ENCODE data around the gene KIF12. TPM values are rescaled to one million over a fixed set of nuclear protein-coding genes. Genes with fewer than 3 reads are reported as not detected.

Gene KIF12
- total and polyA plus RNA-seq, 2 of the 8 experiments (the other 6 are each of a cell fraction or from before 2014, with no cell fraction given): 2.9 to 3.9 TPM

DNA sequence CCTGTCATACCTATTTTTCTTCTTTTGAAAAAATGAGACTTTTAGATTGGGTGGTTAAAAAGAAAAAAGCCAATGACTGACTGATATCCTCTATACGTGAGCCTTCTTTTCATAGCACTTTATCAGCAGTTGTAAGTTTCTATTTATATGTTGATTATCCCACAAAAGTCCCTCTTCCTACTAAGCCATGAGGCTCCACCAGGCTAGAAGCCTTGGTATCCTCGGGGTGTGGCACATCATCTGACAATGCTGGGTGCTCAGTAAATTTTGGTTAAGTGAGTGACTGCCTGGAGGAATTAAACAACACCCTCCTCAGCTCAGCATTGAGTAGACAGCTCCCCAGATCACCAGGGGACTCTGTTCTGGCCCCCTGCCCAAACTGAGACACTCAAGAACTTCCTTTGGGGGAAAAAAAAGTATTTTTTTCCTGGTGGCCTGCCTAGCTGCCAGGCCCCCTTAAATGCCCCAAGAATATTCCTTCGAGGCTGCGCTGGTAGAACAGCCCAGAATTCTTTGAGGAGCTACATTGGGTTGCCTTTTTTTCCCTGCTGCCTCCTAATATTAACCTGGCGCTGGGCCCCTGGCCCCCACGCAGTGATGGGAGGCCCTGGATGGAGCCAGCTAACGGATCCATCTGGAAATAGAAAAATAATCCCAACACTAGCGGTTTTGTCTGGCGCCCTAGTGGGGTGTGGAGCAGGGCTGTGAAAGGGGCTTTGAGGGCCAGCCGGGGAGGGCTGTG lies 32.9 kb upstream of the KIF12 start:
- Histone ChIP-seq H3K27me3 (replicated peaks in 1 of 4; ENCODE audit: control insufficient read depth in 3 of 4, extremely low read depth in 1 of 4, insufficient read depth in 3 of 4, low read length in 3 of 4) (no peaks in the 10 kb centered on the region; a peak in 1 of 7 replicates), H4K8ac (ENCODE audit: extremely low read depth, insufficient read depth, low read length) (peak overlapping the region; percentile 82; the same call in 1 of the 2 replicates), H3K23ac (ENCODE audit: insufficient read length) (no peak overlapping the region), H2AK5ac (ENCODE audit: low read depth, low read length) (no peak overlapping the region), H2BK120ac (replicated peaks; ENCODE audit: low read depth, low read length) (no peak overlapping the region), H3K4me3 (ENCODE audit: extremely low read depth in 1 of 4, insufficient read depth in 2 of 4, low read depth in 3 of 4, low read length in 4 of 4) (no peak overlapping the region), H3K4me2 (ENCODE audit: insufficient read depth in 1 of 2, low read depth in 2 of 2, low read length in 2 of 2) (no peak overlapping the region; a peak in 1 of 4 replicates), H3K23me2 (ENCODE audit: low read depth, low read length) (peaks cover 2% of the 10 kb centered on the region; the same call in 1 of the 2 replicates), H3K4ac (replicated peaks; ENCODE audit: insufficient read length, low read depth, low read length) (no peak overlapping the region), H3K36me3 (ENCODE audit: control insufficient read depth in 2 of 4, insufficient read depth in 4 of 4, low read length in 3 of 4) (no peaks in the 10 kb centered on the region), H4K20me1 (replicated peaks in 1 of 2; ENCODE audit: control insufficient read depth in 1 of 2, insufficient read depth in 2 of 2, low read length in 2 of 2) (no peaks in the 10 kb centered on the region), H3K9me3 (ENCODE audit: insufficient read depth in 2 of 2, low read depth in 1 of 2, low read length in 1 of 2) (no peaks in the 10 kb centered on the region), H3K56ac (replicated peaks; ENCODE audit: insufficient read length, low read depth, low read length) (no peak overlapping the region), H4K91ac (replicated peaks; ENCODE audit: insufficient read length, low read length) (no peak overlapping the region), H3K4me1 (replicated peaks in 1 of 4; ENCODE audit: control insufficient read depth in 3 of 4, insufficient read depth in 4 of 4, low read length in 3 of 4) (peaks cover 0 to 2% (median 0%) of the 10 kb centered on the region in 4 experiments; a peak in 2 of 7 replicates), H4K5ac (ENCODE audit: insufficient read length, low read depth, low read length) (no peak overlapping the region), H2BK15ac (ENCODE audit: low read length) (no peak overlapping the region), H3K9ac (replicated peaks in 1 of 4; ENCODE audit: extremely low read depth in 1 of 4, low read depth in 3 of 4, low read length in 3 of 4) (no peak overlapping the region), H3K79me2 (ENCODE audit: control insufficient read depth in 1 of 2, insufficient read depth in 2 of 2, low read length in 2 of 2) (no peaks in the 10 kb centered on the region), H2BK12ac (ENCODE audit: low read depth, low read length) (no peak overlapping the region), H2AFZ (ENCODE audit: low read length) (no peak overlapping the region), H2BK20ac (ENCODE audit: low read length) (no peak overlapping the region), H3K79me1 (ENCODE audit: low read depth, low read length) (no peaks in the 10 kb centered on the region), H3K27ac (ENCODE audit: low read depth, low read length) (no peak overlapping the region), H3K18ac (ENCODE audit: extremely low read depth, low read length) (peak overlapping the region; percentile 6; the same call in 1 of the 2 replicates), H2BK5ac (ENCODE audit: low read depth, low read length) (no peak overlapping the region), H3K14ac (ENCODE audit: insufficient read length) (no peak overlapping the region)
- FAIRE-seq (no peak), DNase-seq (ENCODE audit: low read depth in 1 of 2, low spot score in 2 of 2) (no peak)
- ChIA-PET CTCF (ENCODE audit: partially characterized antibody) (interaction anchor here (0.6 to 4.4 kb wide), 10 partner anchors 9 to 172 kb away, joined by 3 to 24 read pairs (median 4); no protein-coding TSS in a partner anchor), POLR2A (ENCODE audit: partially characterized antibody) (interaction anchor here (0.7 to 1.3 kb wide), 3 partner anchors 9 to 24 kb away, joined by 3 read pairs; partner anchors contain the start of gene COL27A1)
- WGBS, 2 experiments (ENCODE audit: extremely low coverage in 1 of 2, insufficient coverage in 1 of 2, insufficient read length in 1 of 2, insufficient replicate concordance in 2 of 2, low coverage in 1 of 2, low lambda C conversion rate in 2 of 2, missing lambda C conversion rate in 1 of 2): 83% methylated on average over 10 of the region's 10 CpGs; no CpG with 5 or more reads in 1 of the 2 experiments
- no peak for TF ChIP-seq SIRT6 (IDR thresholded peaks at IDR 0.05; ENCODE audit: low read length)

Data from H1 (cell line).